ENCODE results near the gene TFDP1. TPM values are rescaled to one million over a fixed set of nuclear protein-coding genes. Genes with fewer than 3 reads are reported as not detected.
A peak's percentile ranks its signal among the peaks of the same experiment; 100 is the strongest.

The TFDP1 gene
- total RNA-seq, 1 donor from 2014 or later = 49.4 TPM

GRCh38 chr13:113544071-113544891, 40.3 kb upstream of the TFDP1 start:
- FAIRE-seq (no peak), DNase-seq (ENCODE audit: low read depth) (no peak)
- H3K9me3 Mint-ChIP-seq (ENCODE audit: unreplicated experiment) = peaks cover 6% of the 10 kb centered on the region
- Histone ChIP-seq H3K4me3 (ENCODE audit: insufficient read depth, low read depth, low read length) (no peak overlapping the region), H3K9me3 (ENCODE audit: insufficient read depth, low read depth, low read length) (peaks cover 4% of the 10 kb centered on the region), H2AFZ (ENCODE audit: low read depth, low read length) (no peak overlapping the region), H3K36me3 (ENCODE audit: insufficient read depth, low read length) (peaks cover 5% of the 10 kb centered on the region), H3K27ac (ENCODE audit: low read depth, low read length) (no peak overlapping the region), H3K79me2 (ENCODE audit: insufficient read depth, low read length) (peaks cover 83% of the 10 kb centered on the region), H3K9ac (ENCODE audit: low read length) (no peak overlapping the region), H3K4me1 (ENCODE audit: insufficient read depth, low read length) (peaks cover 37% of the 10 kb centered on the region), H3K4me2 (ENCODE audit: low read length) (no peak overlapping the region), H4K20me1 (ENCODE audit: insufficient read depth, low read length) (peaks cover 76% of the 10 kb centered on the region), H3K27me3 (ENCODE audit: insufficient read depth, low read length) (no peaks in the 10 kb centered on the region)
- no peaks in the 10 kb centered on the region for H3K27me3 Mint-ChIP-seq (ENCODE audit: low read depth, unreplicated experiment)
- peaks cover 25% of the 10 kb centered on the region for H3K36me3 Mint-ChIP-seq (ENCODE audit: low read depth, unreplicated experiment)
- H3K27ac Mint-ChIP-seq (ENCODE audit: unreplicated experiment) = no peak overlapping the region
- H3K4me3 Mint-ChIP-seq (ENCODE audit: unreplicated experiment) = no peak overlapping the region
- no peak for TF ChIP-seq EZH2 (IDR thresholded peaks at IDR 0.05; ENCODE audit: insufficient read depth, low read length)
- no peak for TF ChIP-seq CTCF (IDR thresholded peaks at IDR 0.05; ENCODE audit: insufficient read depth, low read depth, low read length)
- peaks cover 11% of the 10 kb centered on the region for H3K4me1 Mint-ChIP-seq (ENCODE audit: low read depth, unreplicated experiment)

- Histone ChIP-seq H3K9me3 (ENCODE audit: insufficient read depth, low read depth, low read length) (peaks cover 4% of the 10 kb centered on the region), H3K4me3 (ENCODE audit: insufficient read depth, low read depth, low read length) (no peak overlapping the region), H3K79me2 (ENCODE audit: insufficient read depth, low read length) (peaks cover 81% of the 10 kb centered on the region), H3K36me3 (ENCODE audit: insufficient read depth, low read length) (peaks cover 1% of the 10 kb centered on the region), H3K4me1 (ENCODE audit: insufficient read depth, low read length) (peaks cover 37% of the 10 kb centered on the region), H4K20me1 (ENCODE audit: insufficient read depth, low read length) (peaks cover 74% of the 10 kb centered on the region), H3K4me2 (ENCODE audit: low read length) (no peak overlapping the region), H3K27me3 (ENCODE audit: insufficient read depth, low read length) (no peaks in the 10 kb centered on the region), H3K9ac (ENCODE audit: low read length) (no peak overlapping the region), H3K27ac (ENCODE audit: low read depth, low read length) (no peak overlapping the region), H2AFZ (ENCODE audit: low read depth, low read length) (no peak overlapping the region)
- TF ChIP-seq CTCF (IDR thresholded peaks at IDR 0.05; ENCODE audit: insufficient read depth, low read depth, low read length) = no peak
- TF ChIP-seq EZH2 (IDR thresholded peaks at IDR 0.05; ENCODE audit: insufficient read depth, low read length) = no peak
- no peak overlapping the region for H3K27ac Mint-ChIP-seq (ENCODE audit: unreplicated experiment)
- no peak overlapping the region for H3K4me3 Mint-ChIP-seq (ENCODE audit: unreplicated experiment)
- peaks cover 11% of the 10 kb centered on the region for H3K4me1 Mint-ChIP-seq (ENCODE audit: low read depth, unreplicated experiment)
- H3K27me3 Mint-ChIP-seq (ENCODE audit: low read depth, unreplicated experiment) = no peaks in the 10 kb centered on the region
- H3K9me3 Mint-ChIP-seq (ENCODE audit: unreplicated experiment) = peaks cover 6% of the 10 kb centered on the region
- FAIRE-seq (no peak), DNase-seq (ENCODE audit: low read depth) (no peak)
- peaks cover 25% of the 10 kb centered on the region for H3K36me3 Mint-ChIP-seq (ENCODE audit: low read depth, unreplicated experiment)
Measured at GRCh38 chr13:113544896-113545295, 39.7 kb upstream of the TFDP1 start.

- H3K4me3 Mint-ChIP-seq (ENCODE audit: unreplicated experiment) = peak overlapping the region; percentile 27
- no peak overlapping the region for H3K4me2 ChIP-seq (ENCODE audit: low read length)
- H3K27me3 Mint-ChIP-seq (ENCODE audit: low read depth, unreplicated experiment) = no peaks in the 10 kb centered on the region
- peaks cover 11% of the 10 kb centered on the region for H3K4me1 Mint-ChIP-seq (ENCODE audit: low read depth, unreplicated experiment)
- H3K36me3 ChIP-seq (ENCODE audit: insufficient read depth, low read length) = no peaks in the 10 kb centered on the region
- peaks cover 75% of the 10 kb centered on the region for H3K79me2 ChIP-seq (ENCODE audit: insufficient read depth, low read length)
- FAIRE-seq (no peak), DNase-seq (ENCODE audit: low read depth) (no peak)
- no peak for TF ChIP-seq EZH2 (IDR thresholded peaks at IDR 0.05; ENCODE audit: insufficient read depth, low read length)
- TF ChIP-seq CTCF (IDR thresholded peaks at IDR 0.05; ENCODE audit: insufficient read depth, low read depth, low read length) = no peak
- H2AFZ ChIP-seq (ENCODE audit: low read depth, low read length) = no peak overlapping the region
- H3K27ac Mint-ChIP-seq (ENCODE audit: unreplicated experiment) = peak overlapping the region; percentile 26
- peaks cover 70% of the 10 kb centered on the region for H4K20me1 ChIP-seq (ENCODE audit: insufficient read depth, low read length)
- peaks cover 19% of the 10 kb centered on the region for H3K36me3 Mint-ChIP-seq (ENCODE audit: low read depth, unreplicated experiment)
- H3K9me3 Mint-ChIP-seq (ENCODE audit: unreplicated experiment) = peaks cover 5% of the 10 kb centered on the region
- H3K4me1 ChIP-seq (ENCODE audit: insufficient read depth, low read length) = peaks cover 37% of the 10 kb centered on the region
- H3K9me3 ChIP-seq (ENCODE audit: insufficient read depth, low read depth, low read length) = peaks cover 4% of the 10 kb centered on the region
- H3K27me3 ChIP-seq (ENCODE audit: insufficient read depth, low read length) = no peaks in the 10 kb centered on the region
- H3K9ac ChIP-seq (ENCODE audit: low read length) = no peak overlapping the region
- no peak overlapping the region for H3K4me3 ChIP-seq (ENCODE audit: insufficient read depth, low read depth, low read length)
- no peak overlapping the region for H3K27ac ChIP-seq (ENCODE audit: low read depth, low read length)
Measured at GRCh38 chr13:113545455-113545930, 39.1 kb upstream of the TFDP1 start.

All from astrocyte (in vitro differentiated cells and primary cell).